ENCODE data around the gene MPC2. TPM values are rescaled to one million over a fixed set of nuclear protein-coding genes. Genes with fewer than 3 reads are reported as not detected.

The MPC2 gene
- total and polyA plus RNA-seq, 2 of the 8 experiments (the other 6 are each of a cell fraction or from before 2014, with no cell fraction given), result 18.6 to 40.9 TPM

GRCh38 chr1:167981933-167982332 is 45.1 kb upstream of the MPC2 start:
- Histone ChIP-seq H2AK5ac (ENCODE audit: low read depth, low read length) (no peak overlapping the region), H3K4me3 (ENCODE audit: extremely low read depth in 1 of 4, insufficient read depth in 2 of 4, low read depth in 3 of 4, low read length in 4 of 4) (no peak overlapping the region), H3K79me1 (ENCODE audit: low read depth, low read length) (no peaks in the 10 kb centered on the region; the same call in 1 of the 2 replicates), H2BK5ac (ENCODE audit: low read depth, low read length) (no peak overlapping the region), H4K5ac (ENCODE audit: insufficient read length, low read depth, low read length) (no peak overlapping the region), H2BK12ac (ENCODE audit: low read depth, low read length) (no peak overlapping the region), H2AFZ (ENCODE audit: low read length) (no peak overlapping the region), H3K56ac (replicated peaks; ENCODE audit: insufficient read length, low read depth, low read length) (no peak overlapping the region), H3K27ac (ENCODE audit: low read depth, low read length) (no peak overlapping the region), H3K27me3 (replicated peaks in 1 of 4; ENCODE audit: control insufficient read depth in 3 of 4, extremely low read depth in 1 of 4, insufficient read depth in 3 of 4, low read length in 3 of 4) (no peaks in the 10 kb centered on the region), H3K23me2 (ENCODE audit: low read depth, low read length) (no peaks in the 10 kb centered on the region; the same call in 1 of the 2 replicates), H4K8ac (ENCODE audit: extremely low read depth, insufficient read depth, low read length) (no peak overlapping the region), H2BK20ac (ENCODE audit: low read length) (no peak overlapping the region), H4K91ac (replicated peaks; ENCODE audit: insufficient read length, low read length) (no peak overlapping the region), H3K18ac (ENCODE audit: extremely low read depth, low read length) (no peak overlapping the region), H2BK15ac (ENCODE audit: low read length) (no peak overlapping the region), H3K36me3 (ENCODE audit: control insufficient read depth in 2 of 4, insufficient read depth in 4 of 4, low read length in 3 of 4) (peaks cover 0 to 2% (median 0%) of the 10 kb centered on the region in 4 experiments; a peak in 2 of 8 replicates), H3K9ac (replicated peaks in 1 of 4; ENCODE audit: extremely low read depth in 1 of 4, low read depth in 3 of 4, low read length in 3 of 4) (no peak overlapping the region), H3K9me3 (ENCODE audit: insufficient read depth in 2 of 2, low read depth in 1 of 2, low read length in 1 of 2) (no peaks in the 10 kb centered on the region), H2BK120ac (replicated peaks; ENCODE audit: low read depth, low read length) (no peak overlapping the region), H3K79me2 (ENCODE audit: control insufficient read depth in 1 of 2, insufficient read depth in 2 of 2, low read length in 2 of 2) (peaks cover 0 to 12% of the 10 kb centered on the region in 2 experiments; a peak in 1 of 4 replicates), H3K4me2 (ENCODE audit: insufficient read depth in 1 of 2, low read depth in 2 of 2, low read length in 2 of 2) (no peak overlapping the region), H3K23ac (ENCODE audit: insufficient read length) (no peak overlapping the region), H3K4me1 (replicated peaks in 1 of 4; ENCODE audit: control insufficient read depth in 3 of 4, insufficient read depth in 4 of 4, low read length in 3 of 4) (no peaks in the 10 kb centered on the region), H3K14ac (ENCODE audit: insufficient read length) (no peak overlapping the region), H3K4ac (replicated peaks; ENCODE audit: insufficient read length, low read depth, low read length) (no peak overlapping the region), H4K20me1 (replicated peaks in 1 of 2; ENCODE audit: control insufficient read depth in 1 of 2, insufficient read depth in 2 of 2, low read length in 2 of 2) (no peaks in the 10 kb centered on the region)
- TF ChIP-seq GABPA (IDR thresholded peaks at IDR 0.05; ENCODE audit: borderline replicate concordance, insufficient read depth, low read length), result no peak
- no peak for TF ChIP-seq CHD1 (IDR thresholded peaks at IDR 0.05; ENCODE audit: low read depth, low read length)
- TF ChIP-seq SIN3A (conservative IDR thresholded peaks at IDR 0.05 in 1 of 2, IDR thresholded peaks at IDR 0.05 in 1 of 2; ENCODE audit: low read depth in 1 of 2, low read length in 2 of 2), result no peak
- TF ChIP-seq BCL11A (IDR thresholded peaks at IDR 0.05; ENCODE audit: low read depth in 2 of 2, low read length in 2 of 2), result no peak
- no peak for TF ChIP-seq POU5F1 (IDR thresholded peaks at IDR 0.05; ENCODE audit: low read depth, low read length)
- no peak for TF ChIP-seq BRCA1 (IDR thresholded peaks at IDR 0.05; ENCODE audit: low read depth, low read length)
- no peak for TF ChIP-seq CTCF (IDR thresholded peaks at IDR 0.05; ENCODE audit: control extremely low read depth in 1 of 3, insufficient read depth in 1 of 3, low read depth in 1 of 3, low read length in 3 of 3)
- no peak for TF ChIP-seq BACH1 (IDR thresholded peaks at IDR 0.05; ENCODE audit: low read length)
- TF ChIP-seq SIRT6 (IDR thresholded peaks at IDR 0.05; ENCODE audit: low read length), result no peak
- TF ChIP-seq YY1 (IDR thresholded peaks at IDR 0.05; ENCODE audit: low read depth, low read length), result no peak
- no peak for TF ChIP-seq ASH2L (IDR thresholded peaks at IDR 0.05; ENCODE audit: low read length)
- no peak for TF ChIP-seq SIX5 (IDR thresholded peaks at IDR 0.05; ENCODE audit: low read depth, low read length)
- no peak for TF ChIP-seq SP2 (IDR thresholded peaks at IDR 0.05; ENCODE audit: low read length)
- no peak for FAIRE-seq
- DNase-seq (ENCODE audit: low read depth in 1 of 2, low spot score in 2 of 2), result no peak
- ChIA-PET POLR2A (ENCODE audit: partially characterized antibody) (interaction anchor here (0.7 kb wide), 1 partner anchor 79 kb away, joined by 3 read pairs; no protein-coding TSS in a partner anchor), CTCF (ENCODE audit: partially characterized antibody) (no interaction called here)
- WGBS, 2 experiments (ENCODE audit: extremely low coverage in 1 of 2, insufficient coverage in 1 of 2, insufficient read length in 1 of 2, insufficient replicate concordance in 2 of 2, low coverage in 1 of 2, low lambda C conversion rate in 2 of 2, missing lambda C conversion rate in 1 of 2), result 94% methylated on average over 9 of the region's 9 CpGs; no CpG with 5 or more reads in 1 of the 2 experiments
